MM.1S (cell line): ENCODE data around the gene CFHR2.
"Not testable (repeated sequence)": the region's sequence is repeated elsewhere in the genome, so short reads cannot be mapped to it uniquely, and the experiment has no call there.

Source experiments
- DNase-seq: peaks from one replicate; pipeline ENCODE4 v3.0.0-alpha.2; 2015
- H2AFZ ChIP-seq: fragments of 300-600 bp; sonication (generic); 2 replicates; pipeline ENCODE4 v1.6.0; 2016; ENCODE audit warnings: antibody characterized with exemption, low read length
- H3F3A ChIP-seq: fragments of 300-600 bp; sonication (generic); 2 replicates; pipeline ENCODE4 v1.6.1; 2016; ENCODE audit warnings: mild to moderate bottlenecking, antibody characterized with exemption, low read length, moderate library complexity, mixed read lengths; ENCODE audit not compliant: insufficient read depth
- H3K27ac ChIP-seq: fragments of 300-600 bp; sonication (generic); 2 replicates; pipeline ENCODE4 v1.5.1; 2016; ENCODE audit warnings: mild to moderate bottlenecking, low read length
- H3K27me3 ChIP-seq: fragments of 300-600 bp; sonication (generic); replicated peaks from 2 replicates; pipeline ENCODE4 v1.6.0; 2016; ENCODE audit warnings: low read length; ENCODE audit not compliant: insufficient read depth
- H3K36me3 ChIP-seq: fragments of 300-600 bp; sonication (generic); replicated peaks from 2 replicates; pipeline ENCODE4 v1.6.1; 2016; ENCODE audit warnings: mild to moderate bottlenecking, low read length, mixed read lengths; ENCODE audit not compliant: insufficient read depth
- H3K4me1 ChIP-seq: fragments of 300-600 bp; sonication (generic); 2 replicates; pipeline ENCODE4 v1.6.1; 2016; ENCODE audit warnings: low read length, mixed read lengths
- H3K4me2 ChIP-seq: fragments of 300-600 bp; sonication (generic); 2 replicates; pipeline ENCODE4 v1.6.0; 2016; ENCODE audit warnings: low read depth, low read length
- H3K4me3 ChIP-seq: fragments of 300-600 bp; sonication (generic); 2 replicates; pipeline ENCODE4 v1.5.1; 2016; ENCODE audit warnings: low read length, mixed read lengths
- H3K79me2 ChIP-seq: fragments of 300-600 bp; sonication (generic); 2 replicates; pipeline ENCODE4 v1.6.1; 2016; ENCODE audit warnings: mixed run types, low read length, mixed read lengths
- H3K9ac ChIP-seq: fragments of 300-600 bp; sonication (generic); 2 replicates; pipeline ENCODE4 v1.6.1; 2016; ENCODE audit warnings: low read length, mixed read lengths
- H3K9me2 ChIP-seq: fragments of 300-600 bp; sonication (generic); replicated peaks from 2 replicates; pipeline ENCODE4 v1.6.1; 2016; ENCODE audit warnings: mild to moderate bottlenecking, low read length, mixed read lengths; ENCODE audit not compliant: insufficient read depth
- H3K9me3 ChIP-seq: fragments of 300-600 bp; sonication (generic); replicated peaks from 2 replicates; pipeline ENCODE4 v1.6.1; 2016; ENCODE audit warnings: mild to moderate bottlenecking, low read length, mixed read lengths; ENCODE audit not compliant: insufficient read depth
- H4K20me1 ChIP-seq: fragments of 300-600 bp; sonication (generic); 2 replicates; pipeline ENCODE4 v1.6.1; 2016; ENCODE audit warnings: mild to moderate bottlenecking, low read length, moderate library complexity, mixed read lengths; ENCODE audit not compliant: insufficient read depth
- CTCF ChIP-seq: fragments of 300-600 bp; sonication (generic); IDR thresholded peaks from 2 replicates; pipeline ENCODE4 v1.5.1; 2016; ENCODE audit warnings: antibody characterized with exemption, low read length, mixed read lengths
- EZH2 ChIP-seq: fragments of 300-600 bp; sonication (generic); optimal IDR thresholded peaks from 2 replicates; pipeline ENCODE3; 2017; ENCODE audit warnings: low read depth, mild to moderate bottlenecking, antibody characterized with exemption, low read length, mixed read lengths
- EZH2phosphoT487 ChIP-seq: fragments of 300-600 bp; sonication (generic); IDR thresholded peaks from 2 replicates; pipeline ENCODE4 v1.6.1; 2018; ENCODE audit warnings: antibody characterized with exemption, low read length

The CFHR2 gene

GRCh38 chr1:196943568-196943967, at the start of gene CFHR2:
Gene CFHR2, plus strand, starts transcription at chr1:196943738. Its CDS starts 143 bp downstream, at chr1:196943881.
- H3K4me1 ChIP-seq, H3K4me3 ChIP-seq, H3K27me3 ChIP-seq, H3F3A ChIP-seq, H3K79me2 ChIP-seq, H3K9ac ChIP-seq, H3K9me2 ChIP-seq, DNase-seq, H2AFZ ChIP-seq, H3K36me3 ChIP-seq, H3K9me3 ChIP-seq, H3K4me2 ChIP-seq, H4K20me1 ChIP-seq, H3K27ac ChIP-seq: not testable (repeated sequence)

- H3K9ac ChIP-seq, result no peak overlapping the region
- H3K79me2 ChIP-seq, result no peaks in the 10 kb centered on the region
- no peaks in the 10 kb centered on the region for H3F3A ChIP-seq
- H3K27ac ChIP-seq, result no peak overlapping the region
- DNase-seq, result no peak
- no peaks in the 10 kb centered on the region for H3K9me3 ChIP-seq
- H3K4me1 ChIP-seq, result no peaks in the 10 kb centered on the region
- H3K36me3 ChIP-seq, result no peaks in the 10 kb centered on the region
- no peaks in the 10 kb centered on the region for H3K27me3 ChIP-seq
- H3K4me3 ChIP-seq, result no peak overlapping the region
- no peaks in the 10 kb centered on the region for H3K9me2 ChIP-seq
- no peaks in the 10 kb centered on the region for H4K20me1 ChIP-seq
- no peak overlapping the region for H3K4me2 ChIP-seq
- no peak overlapping the region for H2AFZ ChIP-seq
- TF ChIP-seq EZH2 (no peak), EZH2phosphoT487 (no peak), CTCF (no peak)
Measured at GRCh38 chr1:196896355-196896754, 47.2 kb upstream of the CFHR2 start.

GRCh38 chr1:196897158-196897828, 46.2 kb upstream of the CFHR2 start:
- no peak for DNase-seq
- Histone ChIP-seq H3K4me2 (no peak overlapping the region), H3K4me1 (no peaks in the 10 kb centered on the region), H3K27ac (no peak overlapping the region), H3K27me3 (no peaks in the 10 kb centered on the region), H2AFZ (no peak overlapping the region), H4K20me1 (no peaks in the 10 kb centered on the region), H3K79me2 (no peaks in the 10 kb centered on the region), H3K9ac (no peak overlapping the region), H3F3A (no peaks in the 10 kb centered on the region), H3K36me3 (no peaks in the 10 kb centered on the region), H3K9me2 (no peaks in the 10 kb centered on the region), H3K9me3 (no peaks in the 10 kb centered on the region), H3K4me3 (no peak overlapping the region)
- no peak for TF ChIP-seq EZH2phosphoT487
- TF ChIP-seq CTCF, result no peak
- no peak for TF ChIP-seq EZH2

GRCh38 chr1:196902344-196902743, 41.2 kb upstream of the CFHR2 start:
- Histone ChIP-seq H3K4me3 (no peak overlapping the region), H3K27ac (no peak overlapping the region), H3K9me3 (no peaks in the 10 kb centered on the region), H3K79me2 (no peaks in the 10 kb centered on the region), H2AFZ (no peak overlapping the region), H3K9me2 (no peaks in the 10 kb centered on the region), H3K27me3 (no peaks in the 10 kb centered on the region), H3K4me1 (no peaks in the 10 kb centered on the region), H4K20me1 (no peaks in the 10 kb centered on the region), H3K9ac (no peak overlapping the region), H3K4me2 (no peak overlapping the region), H3F3A (no peaks in the 10 kb centered on the region), H3K36me3 (no peaks in the 10 kb centered on the region)
- no peak for DNase-seq
- TF ChIP-seq EZH2phosphoT487 (no peak), CTCF (no peak), EZH2 (no peak)
